HepG2 (cell line): ENCODE data around the gene PFN2. TPM values are rescaled to one million over a fixed set of nuclear protein-coding genes. Genes with fewer than 3 reads are reported as not detected.

Source experiments
- ATM ChIP-seq: fragments of 450-650 bp; IDR thresholded peaks from 2 replicates; pipeline ENCODE4 v1.7.1; 2017; ENCODE audit warnings: mild to moderate bottlenecking, borderline replicate concordance
- CENPT ChIP-seq: sonication (generic); formaldehyde crosslinking; IDR thresholded peaks from 2 replicates; pipeline ENCODE4 v1.8.0; 2022; ENCODE audit warnings: low read depth, mild to moderate bottlenecking, moderate library complexity, missing genetic modification reagents
- CREB1 ChIP-seq, 2 experiments: fragments of 450-650 bp in 1 of 2; IDR thresholded peaks; 2 replicates each; pipeline ENCODE4 v1.6.1; 2016 to 2017; ENCODE audit warnings: control low read depth in 1 of 2, mild to moderate bottlenecking in 1 of 2, missing compliant biosample characterization in 1 of 2, missing genetic modification characterization in 1 of 2
- FOSL1 ChIP-seq: sonication (generic); formaldehyde crosslinking; IDR thresholded peaks from 2 replicates; pipeline ENCODE4 v1.9.0; 2021; ENCODE audit warnings: missing genetic modification reagents, borderline replicate concordance
- JDP2 ChIP-seq: sonication (generic); formaldehyde crosslinking; IDR thresholded peaks from 2 replicates; pipeline ENCODE4 v1.8.1; 2022; ENCODE audit warnings: missing genetic modification reagents, borderline replicate concordance
- KDM5A ChIP-seq: fragments of 200-600 bp; sonication (generic); IDR thresholded peaks from 2 replicates; pipeline ENCODE4 v1.7.0; 2018; ENCODE audit warnings: antibody characterized with exemption, mild to moderate bottlenecking, low read length, borderline replicate concordance
- MAFK ChIP-seq, 2 experiments: IDR thresholded peaks in 1 of 2; conservative IDR thresholded peaks in 1 of 2; 2 replicates each; pipeline ENCODE4 v1.6.1; 2011; ENCODE audit warnings: improper control_type of control experiment in 2 of 2, low read length in 2 of 2
- MAX ChIP-seq: IDR thresholded peaks from 2 replicates; pipeline ENCODE4 v1.6.1; 2012; ENCODE audit warnings: inconsistent platforms
- MZF1 ChIP-seq: sonication (generic); formaldehyde crosslinking; IDR thresholded peaks from 2 replicates; pipeline ENCODE4 v1.8.1; 2023; ENCODE audit warnings: mild to moderate bottlenecking, missing genetic modification reagents, borderline replicate concordance
- NPAS2 ChIP-seq: sonication (generic); formaldehyde crosslinking; IDR thresholded peaks from 2 replicates; pipeline ENCODE4 v1.8.0; 2022; ENCODE audit warnings: mild to moderate bottlenecking, missing genetic modification reagents, borderline replicate concordance
- PHF21A ChIP-seq: sonication (generic); formaldehyde crosslinking; IDR thresholded peaks from 2 replicates; pipeline ENCODE4 v1.5.0; 2020; ENCODE audit warnings: mild to moderate bottlenecking, missing genetic modification reagents
- RBFOX2 ChIP-seq: fragments of 200-400 bp; formaldehyde crosslinking; IDR thresholded peaks from 2 replicates; pipeline ENCODE4 v1.6.1; 2017; ENCODE audit warnings: low read depth, mild to moderate bottlenecking, low read length
- SMC3 ChIP-seq: IDR thresholded peaks from 2 replicates; pipeline ENCODE4 v1.6.1; 2011; ENCODE audit warnings: low read length, improper control_type of control experiment
- SRSF4 ChIP-seq: fragments of 200-400 bp; formaldehyde crosslinking; IDR thresholded peaks from one replicate; pipeline ENCODE4 v1.6.1; 2018; ENCODE audit warnings: mild to moderate bottlenecking, low read depth, low read length, moderate library complexity; ENCODE audit not compliant: poor library complexity, severe bottlenecking
- TCF7L2 ChIP-seq: IDR thresholded peaks from 2 replicates; pipeline ENCODE4 v1.6.1; 2011; ENCODE audit warnings: mild to moderate bottlenecking, low read depth, low read length, moderate library complexity
- U2AF1 ChIP-seq: fragments of 200-400 bp; formaldehyde crosslinking; optimal IDR thresholded peaks from 2 replicates; pipeline ENCODE3; 2017; ENCODE audit warnings: mild to moderate bottlenecking, low read depth, low read length
- ZBTB49 ChIP-seq: sonication (generic); formaldehyde crosslinking; IDR thresholded peaks from 2 replicates; pipeline ENCODE4 v1.4.0; 2020; ENCODE audit warnings: missing genetic modification reagents, borderline replicate concordance
- ZHX1 ChIP-seq: sonication (generic); formaldehyde crosslinking; IDR thresholded peaks from 2 replicates; pipeline ENCODE4 v1.8.1; 2022; ENCODE audit warnings: low read depth, mild to moderate bottlenecking, missing genetic modification reagents
- ZNF224 ChIP-seq: sonication (generic); formaldehyde crosslinking; IDR thresholded peaks from 2 replicates; pipeline ENCODE4 v1.5.0; 2020; ENCODE audit warnings: mild to moderate bottlenecking, missing genetic modification reagents
- ZNF44 ChIP-seq: sonication (generic); formaldehyde crosslinking; IDR thresholded peaks from 2 replicates; pipeline ENCODE4 v1.5.1; 2020; ENCODE audit warnings: mild to moderate bottlenecking, missing genetic modification reagents
- ZNF501 ChIP-seq: sonication (generic); formaldehyde crosslinking; IDR thresholded peaks from 2 replicates; pipeline ENCODE4 v1.5.1; 2020; ENCODE audit warnings: mild to moderate bottlenecking, moderate library complexity, missing genetic modification reagents
- ZNF546 ChIP-seq: sonication (generic); formaldehyde crosslinking; conservative IDR thresholded peaks from 2 replicates; pipeline ENCODE4 v1.8.1; 2023; ENCODE audit warnings: mild to moderate bottlenecking, missing genetic modification reagents
- ZNF788 ChIP-seq: sonication (generic); formaldehyde crosslinking; IDR thresholded peaks from 2 replicates; pipeline ENCODE4 v1.5.0; 2020; ENCODE audit warnings: mild to moderate bottlenecking, missing genetic modification reagents, borderline replicate concordance
- polyA plus RNA-seq, 8 experiments: library from polyadenylated mRNA; depleted of rRNA in 3 of 8; stranded (reverse) in 7 of 8; unstranded in 1 of 8; fragments of >200 nt; fragmentation: Illumina TruSeq in 4 of 8; extraction: Trizol in 4 of 8; gene quantifications; 2 replicates each; pipeline versions ENCODE4 v1.2.1 to v1.2.3, GENCODE V29; 2011 to 2016; ENCODE audit warnings: low read depth in 4 of 8, missing spikeins in 1 of 8, mixed read lengths in 1 of 8; ENCODE audit not compliant: insufficient read depth in 1 of 8
- total RNA-seq, 5 experiments: library from RNA; depleted of rRNA; stranded (reverse); fragments of >200 nt; fragmentation: Illumina TruSeq; extraction: Trizol; gene quantifications; 2 replicates each; pipeline ENCODE4 v1.2.3, GENCODE V29; 2016; ENCODE audit warnings: low read depth in 1 of 5
- TF ChIP-seq, protein P1 (sequence below): sonication (generic); formaldehyde crosslinking; IDR thresholded peaks from 2 replicates; pipeline ENCODE4 v1.5.0; 2020; ENCODE audit warnings: missing genetic modification reagents, mild to moderate bottlenecking, borderline replicate concordance

PFN2 gene
- total and polyA plus RNA-seq, 2 of the 13 experiments (the other 11 are each of a cell fraction or from before 2014, with no cell fraction given) = 57.3 to 150 TPM

GRCh38 chr3:149969110-149969939, 1.4 kb downstream of the PFN2 start (continued):
- TF ChIP-seq ZHX1 (CRISPR knock-in tag) (no peak), NPAS2 (no peak), ZNF788 (CRISPR knock-in tag) (no peak), MAFK (conservative IDR thresholded peaks at IDR 0.05 in 1 of 2, IDR thresholded peaks at IDR 0.05 in 1 of 2; ENCODE audit: low read length in 2 of 2) (peak in 1 of 2 experiments; percentile 43; a peak in 3 of 4 replicates), ZBTB49 (no peak), ZNF546 (no peak), ZNF501 (CRISPR knock-in tag) (peak; percentile 45; the same call in 1 of the 2 replicates), U2AF1 (no peak), TCF7L2 (no peak), KDM5A (peak; percentile 39), CREB1 (IDR thresholded peaks at IDR 0.05) (no peak), CREB1 (CRISPR knock-in tag; IDR thresholded peaks at IDR 0.05) (peak; percentile 39), RBFOX2 (no peak), ZNF224 (CRISPR knock-in tag) (no peak), ATM (no peak), SMC3 (no peak; the same call in 1 of the 2 replicates), ZNF44 (CRISPR knock-in tag) (no peak), CENPT (CRISPR knock-in tag) (no peak), MZF1 (CRISPR knock-in tag) (no peak), JDP2 (CRISPR knock-in tag) (no peak), SRSF4 (no peak), MAX (peak; percentile 55; the same call in 1 of the 2 replicates), PHF21A (CRISPR knock-in tag) (peak; percentile 46), FOSL1 (CRISPR knock-in tag) (no peak)
- TF ChIP-seq, protein P1, sequence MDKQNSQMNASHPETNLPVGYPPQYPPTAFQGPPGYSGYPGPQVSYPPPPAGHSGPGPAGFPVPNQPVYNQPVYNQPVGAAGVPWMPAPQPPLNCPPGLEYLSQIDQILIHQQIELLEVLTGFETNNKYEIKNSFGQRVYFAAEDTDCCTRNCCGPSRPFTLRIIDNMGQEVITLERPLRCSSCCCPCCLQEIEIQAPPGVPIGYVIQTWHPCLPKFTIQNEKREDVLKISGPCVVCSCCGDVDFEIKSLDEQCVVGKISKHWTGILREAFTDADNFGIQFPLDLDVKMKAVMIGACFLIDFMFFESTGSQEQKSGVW (CRISPR knock-in tag) = no peak
